IMR-90 (cell line): Measurements from ENCODE around the gene SPATS2L. TPM values are rescaled to one million over a fixed set of nuclear protein-coding genes. Genes with fewer than 3 reads are reported as not detected.

ENCODE experiments used
- ATAC-seq: fragments of 200-7000 bp; cut with Tn5 transposase; 2 replicates; pipeline ENCODE4 v1.9.1; 2020; ENCODE audit warnings: low read depth, mild to moderate bottlenecking, moderate library complexity
- BruUV-seq: library from RNA; stranded (reverse); fragments of 400-500 nt; replicated peaks from 2 replicates; lab custom pipeline; 2021; lab: Mats Ljungman, UMichigan
- CTCF ChIA-PET: fragments of 300-600 bp; formaldehyde crosslinking; extraction: SDS; loops from one replicate; lab custom pipeline; 2021; ENCODE audit warnings: antibody characterized with exemption; lab: Yijun Ruan, JAX
- POLR2A ChIA-PET: fragments of 300-600 bp; sonication (Branson Sonifier 250); formaldehyde crosslinking; loops from one replicate; lab custom pipeline; 2022; ENCODE audit warnings: antibody characterized with exemption; ENCODE audit not compliant: unreplicated experiment; lab: Charles Lee
- DNase-seq: peaks from one replicate; pipeline ENCODE4 v3.0.0; 2013
- H2AFZ ChIP-seq: replicated peaks from 2 replicates; pipeline ENCODE3; 2013; ENCODE audit warnings: low read length, mild to moderate bottlenecking; ENCODE audit not compliant: poor library complexity
- H2AK5ac ChIP-seq: 2 replicates; pipeline ENCODE4 v1.6.1; 2013; ENCODE audit warnings: low read depth, low read length, inconsistent platforms
- H2AK9ac ChIP-seq: replicated peaks from 2 replicates; pipeline ENCODE3; 2013; ENCODE audit warnings: mild to moderate bottlenecking, low read depth, low read length, moderate library complexity; ENCODE audit not compliant: poor library complexity
- H2BK120ac ChIP-seq: 2 replicates; pipeline ENCODE4 v1.6.1; 2013; ENCODE audit warnings: low read depth, low read length, inconsistent platforms
- H2BK15ac ChIP-seq: 3 replicates; pipeline ENCODE4 v1.6.1; 2013; ENCODE audit warnings: low read depth, low read length, inconsistent platforms
- H2BK20ac ChIP-seq: 2 replicates; pipeline ENCODE4 v1.6.1; 2013; ENCODE audit warnings: low read depth, mild to moderate bottlenecking, inconsistent platforms, low read length, moderate library complexity
- H2BK5ac ChIP-seq: 2 replicates; pipeline ENCODE4 v1.6.1; 2013; ENCODE audit warnings: mild to moderate bottlenecking, low read depth, low read length, inconsistent platforms; ENCODE audit not compliant: poor library complexity, severe bottlenecking
- H3K14ac ChIP-seq: replicated peaks from 2 replicates; pipeline ENCODE4 v1.6.1; 2013; ENCODE audit warnings: low read depth, low read length, inconsistent platforms
- H3K18ac ChIP-seq: 2 replicates; pipeline ENCODE4 v1.6.1; 2013; ENCODE audit warnings: low read depth, low read length, control low read depth
- H3K23ac ChIP-seq: 2 replicates; pipeline ENCODE4 v1.6.1; 2013; ENCODE audit warnings: low read depth, low read length, inconsistent platforms
- H3K27ac ChIP-seq: 2 replicates; pipeline ENCODE4 v1.5.1; 2013; ENCODE audit warnings: mild to moderate bottlenecking, control low read depth, low read length; ENCODE audit not compliant: insufficient read depth
- H3K27me3 ChIP-seq: 2 replicates; pipeline ENCODE4 v1.6.1; 2013; ENCODE audit warnings: low read length; ENCODE audit not compliant: control insufficient read depth, insufficient read depth
- H3K36me3 ChIP-seq: 2 replicates; pipeline ENCODE4 v1.6.1; 2013; ENCODE audit warnings: low read length, mixed read lengths; ENCODE audit not compliant: control insufficient read depth, insufficient read depth
- H3K4ac ChIP-seq: 2 replicates; pipeline ENCODE4 v1.6.1; 2013; ENCODE audit warnings: low read depth, low read length, inconsistent platforms
- H3K4me1 ChIP-seq: 2 replicates; pipeline ENCODE4 v1.6.1; 2013; ENCODE audit warnings: low read length, mixed read lengths; ENCODE audit not compliant: control insufficient read depth, insufficient read depth
- H3K4me2 ChIP-seq: 2 replicates; pipeline ENCODE4 v1.6.1; 2013; ENCODE audit warnings: low read depth, mild to moderate bottlenecking, control low read depth, low read length, moderate library complexity
- H3K4me3 ChIP-seq: 2 replicates; pipeline ENCODE4 v1.5.1; 2013; ENCODE audit warnings: low read depth, mild to moderate bottlenecking, control low read depth, low read length, moderate library complexity; ENCODE audit not compliant: insufficient read depth
- H3K56ac ChIP-seq: 2 replicates; pipeline ENCODE4 v1.6.1; 2013; ENCODE audit warnings: low read length, inconsistent platforms; ENCODE audit not compliant: insufficient read depth; ENCODE audit errors: extremely low read depth
- H3K79me1 ChIP-seq, 2 experiments: 2 replicates each; pipeline ENCODE4 v1.6.1; 2013; ENCODE audit warnings: low read length in 2 of 2, inconsistent platforms in 1 of 2, low read depth in 1 of 2
- H3K9ac ChIP-seq: 2 replicates; pipeline ENCODE4 v1.6.1; 2013; ENCODE audit warnings: low read depth, low read length, control low read depth
- H3K9me1 ChIP-seq: 2 replicates; pipeline ENCODE4 v1.6.1; 2013; ENCODE audit warnings: low read length, inconsistent platforms; ENCODE audit not compliant: insufficient read depth
- H3K9me3 ChIP-seq: 2 replicates; pipeline ENCODE4 v1.6.1; 2013; ENCODE audit warnings: low read length; ENCODE audit not compliant: control insufficient read depth, insufficient read depth
- H4K20me1 ChIP-seq: 2 replicates; pipeline ENCODE4 v1.6.1; 2013; ENCODE audit warnings: low read length, inconsistent platforms; ENCODE audit not compliant: insufficient read depth
- H4K5ac ChIP-seq: 2 replicates; pipeline ENCODE4 v1.6.1; 2013; ENCODE audit warnings: mild to moderate bottlenecking, low read depth, low read length, control low read depth
- H4K8ac ChIP-seq, 2 experiments: 2 replicates each; pipeline ENCODE4 v1.6.1; 2013; ENCODE audit warnings: low read depth in 2 of 2, low read length in 2 of 2, control low read depth in 1 of 2, inconsistent platforms in 1 of 2
- H4K91ac ChIP-seq: 2 replicates; pipeline ENCODE4 v1.6.1; 2013; ENCODE audit warnings: low read depth, low read length, inconsistent platforms; ENCODE audit not compliant: insufficient read depth
- CHD1 ChIP-seq: IDR thresholded peaks from 2 replicates; pipeline ENCODE4 v1.6.1; 2012; ENCODE audit warnings: low read depth, low read length, improper control_type of control experiment
- MAZ ChIP-seq: IDR thresholded peaks from 2 replicates; pipeline ENCODE4 v1.6.1; 2012; ENCODE audit warnings: low read depth, mild to moderate bottlenecking, low read length, improper control_type of control experiment, moderate library complexity, borderline replicate concordance
- MXI1 ChIP-seq: IDR thresholded peaks from 2 replicates; pipeline ENCODE4 v1.6.1; 2012; ENCODE audit warnings: low read depth, mild to moderate bottlenecking, low read length, moderate library complexity, borderline replicate concordance
- NFE2L2 ChIP-seq: fragments of 150-350 bp; IDR thresholded peaks from 2 replicates; pipeline ENCODE4 v1.6.1; 2016; ENCODE audit warnings: low read depth, mild to moderate bottlenecking, low read length
- WGBS, 2 experiments: methylation state at CpG; one replicate each; pipeline versions ENCODE4 v1.1.5 to v1.1.7; 2013; ENCODE audit warnings: missing lambda C conversion rate in 2 of 2; ENCODE audit not compliant: insufficient read length in 1 of 2; ENCODE audit errors: extremely low coverage in 2 of 2; 5-methylcytosine and 5-hydroxymethylcytosine counted together
- dilution Hi-C: fragments of 300-500 bp; cut with HindIII; formaldehyde crosslinking; loops from one replicate; pipeline ENCODE4 v1.14.3; 2018; ENCODE audit warnings: low sequenced_read_pairs; ENCODE audit not compliant: unreplicated experiment
- in situ Hi-C: fragments of 300-500 bp; cut with MboI; formaldehyde crosslinking; loops from 3 replicates; pipeline ENCODE4 v1.14.3; 2019; ENCODE audit warnings: low sequenced_read_pairs, inconsistent platforms, mixed read lengths
- intact Hi-C: fragments of 100-400 bp; cut with micrococcal nuclease; formaldehyde crosslinking; loops from 2 replicates; pipeline ENCODE4 v1.10.0; 2022
- polyA plus RNA-seq, 3 experiments: library from polyadenylated mRNA; depleted of rRNA; stranded (reverse); fragments of >200 nt; gene quantifications; 2 replicates each; pipeline ENCODE4 v1.2.3, GENCODE V29; 2012; ENCODE audit warnings: low replicate concordance in 1 of 3
- total RNA-seq: library from RNA; depleted of rRNA; stranded (reverse); fragments of >200 nt; gene quantifications from 2 replicates; pipeline ENCODE4 v1.2.3, GENCODE V29; 2012
- TF ChIP-seq, protein P1 (sequence below): conservative IDR thresholded peaks from 2 replicates; pipeline ENCODE4 v1.5.1; 2012; ENCODE audit warnings: mild to moderate bottlenecking, low read depth, low read length, improper control_type of control experiment

The SPATS2L gene
- total and polyA plus RNA-seq, 2 of the 4 experiments (the other 2 are of a cell fraction), result 118 to 155 TPM

DNA sequence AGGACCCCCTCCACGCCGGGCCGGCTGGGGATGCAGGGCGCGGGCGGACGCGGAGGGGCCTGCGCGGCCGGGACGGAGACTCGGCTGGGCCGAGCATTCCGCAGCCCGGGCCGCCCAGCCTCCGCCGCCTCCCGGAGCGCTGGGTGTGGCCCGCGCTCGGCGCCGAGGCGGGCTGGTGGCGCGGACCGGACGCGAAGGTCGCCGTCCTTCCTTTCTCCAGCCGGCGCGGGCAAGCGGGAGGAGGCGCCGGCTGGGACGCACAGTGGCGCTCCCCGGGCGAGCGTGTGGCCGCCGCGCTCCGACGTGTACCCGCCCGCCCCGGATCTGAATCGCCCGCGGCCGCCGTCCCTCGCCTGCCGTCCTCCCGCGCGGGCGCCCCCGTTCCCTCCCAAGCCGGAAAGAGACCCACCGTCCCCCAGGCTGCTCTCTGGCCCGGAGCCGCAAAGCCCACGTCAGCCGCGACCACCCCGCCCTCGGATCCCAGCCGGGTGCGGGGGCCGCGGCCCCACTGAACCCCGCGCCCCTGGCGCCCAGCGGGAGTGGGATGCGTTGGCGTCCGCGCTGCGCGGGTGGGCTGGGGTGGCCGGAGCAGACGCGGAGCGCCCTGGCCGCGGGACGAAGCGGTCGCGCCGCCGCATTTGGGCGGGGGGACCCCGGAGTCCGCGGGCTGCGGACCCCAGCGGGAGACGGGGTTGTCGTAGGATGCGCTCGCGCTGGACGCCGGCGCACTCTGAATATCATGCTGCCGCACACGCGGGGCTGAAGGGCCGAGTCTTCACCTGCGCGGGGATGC is 634 bp downstream of the SPATS2L start:
- H4K91ac ChIP-seq, result peak overlapping the region; percentile 34; the same call in 1 of the 2 replicates
- no peaks in the 10 kb centered on the region for H3K36me3 ChIP-seq
- peaks cover 0 to 28% of the 10 kb centered on the region in 2 experiments; a peak in 2 of 4 replicates for H3K79me1 ChIP-seq
- peak overlapping the region; percentile 93 for H2AK9ac ChIP-seq
- no peak overlapping the region for H2BK20ac ChIP-seq
- peak overlapping the region; percentile 70 for H3K18ac ChIP-seq
- TF ChIP-seq MXI1 (peak; percentile 74; the same call in 1 of the 2 replicates), NFE2L2 (no peak), MAZ (0 out of 2 replicates have a peak, but pooled peaks have one; percentile 17), CHD1 (no peak)
- TF ChIP-seq, protein P1, sequence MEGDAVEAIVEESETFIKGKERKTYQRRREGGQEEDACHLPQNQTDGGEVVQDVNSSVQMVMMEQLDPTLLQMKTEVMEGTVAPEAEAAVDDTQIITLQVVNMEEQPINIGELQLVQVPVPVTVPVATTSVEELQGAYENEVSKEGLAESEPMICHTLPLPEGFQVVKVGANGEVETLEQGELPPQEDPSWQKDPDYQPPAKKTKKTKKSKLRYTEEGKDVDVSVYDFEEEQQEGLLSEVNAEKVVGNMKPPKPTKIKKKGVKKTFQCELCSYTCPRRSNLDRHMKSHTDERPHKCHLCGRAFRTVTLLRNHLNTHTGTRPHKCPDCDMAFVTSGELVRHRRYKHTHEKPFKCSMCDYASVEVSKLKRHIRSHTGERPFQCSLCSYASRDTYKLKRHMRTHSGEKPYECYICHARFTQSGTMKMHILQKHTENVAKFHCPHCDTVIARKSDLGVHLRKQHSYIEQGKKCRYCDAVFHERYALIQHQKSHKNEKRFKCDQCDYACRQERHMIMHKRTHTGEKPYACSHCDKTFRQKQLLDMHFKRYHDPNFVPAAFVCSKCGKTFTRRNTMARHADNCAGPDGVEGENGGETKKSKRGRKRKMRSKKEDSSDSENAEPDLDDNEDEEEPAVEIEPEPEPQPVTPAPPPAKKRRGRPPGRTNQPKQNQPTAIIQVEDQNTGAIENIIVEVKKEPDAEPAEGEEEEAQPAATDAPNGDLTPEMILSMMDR, result no peak
- peaks cover 11% of the 10 kb centered on the region for H3K9me1 ChIP-seq
- peak overlapping the region; percentile 64; the same call in 1 of the 2 replicates for H3K56ac ChIP-seq
- peaks cover 27% of the 10 kb centered on the region for H4K20me1 ChIP-seq
- peak overlapping the region; percentile 66 for H4K5ac ChIP-seq
- H3K27ac ChIP-seq, result peak overlapping the region; percentile 87
- DNase-seq, result no peak
- WGBS, 2 experiments, result 0% methylated on average over 99 of the region's 120 CpGs; no CpG with 5 or more reads in 1 of the 2 experiments
- peak overlapping the region; percentile 99 for H3K4me2 ChIP-seq
- H3K4me1 ChIP-seq, result peaks cover 18% of the 10 kb centered on the region; the same call in 1 of the 2 replicates
- in situ Hi-C loops (loop anchor here (10.0 kb wide), 1 partner anchor 322 kb away; no protein-coding TSS in a partner anchor), intact Hi-C loops (loop anchor here (1.0 to 5.0 kb wide), 7 partner anchors 54 to 322 kb away; no protein-coding TSS in a partner anchor), dilution Hi-C loops (no loop called here)
- peak; percentile 32 for ATAC-seq
- peak overlapping the region; percentile 95 for H3K23ac ChIP-seq
- no peaks in the 10 kb centered on the region for H3K27me3 ChIP-seq
- POLR2A ChIA-PET, result no interaction called here
- peak overlapping the region; percentile 75 for H3K14ac ChIP-seq
- no peak overlapping the region for H2BK15ac ChIP-seq
- no TSS peak for BruUV-seq
- CTCF ChIA-PET, result no interaction called here
- H3K9me3 ChIP-seq, result no peaks in the 10 kb centered on the region
- H4K8ac ChIP-seq, result peak overlapping the region; percentile 13 to 59; a peak in 2 of 4 replicates
- peak overlapping the region; percentile 83 for H3K4ac ChIP-seq
- peak overlapping the region; percentile 86 for H3K9ac ChIP-seq
- peak overlapping the region; percentile 35; the same call in 1 of the 2 replicates for H2BK120ac ChIP-seq
- peak overlapping the region; percentile 93 for H2BK5ac ChIP-seq
- H2AK5ac ChIP-seq, result peak overlapping the region; percentile 51; the same call in 1 of the 2 replicates
- H3K4me3 ChIP-seq, result peak overlapping the region; percentile 53
- peak overlapping the region; percentile 89 for H2AFZ ChIP-seq
